ENCODE measurements around the gene CALD1.

CALD1 gene

DNA sequence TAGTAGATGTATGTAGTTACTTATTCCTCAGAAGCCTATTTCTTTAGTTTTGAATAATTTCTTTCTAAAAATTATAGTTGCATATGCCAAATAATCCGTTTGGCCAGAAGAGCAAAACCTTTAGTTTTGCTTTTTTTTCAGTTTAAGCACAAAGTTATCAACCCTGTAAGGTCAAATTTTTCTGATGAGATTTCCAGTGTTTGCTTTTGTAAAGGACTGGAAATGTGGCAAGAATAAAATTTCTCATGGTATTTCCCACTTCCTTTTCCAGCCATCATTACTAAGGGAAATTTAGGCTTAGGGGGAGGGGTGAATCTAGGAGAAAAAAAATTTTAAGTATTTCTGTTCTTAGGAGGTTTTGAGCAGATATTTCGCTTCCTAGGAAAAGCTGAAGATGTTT lies 7.6 kb downstream of the CALD1 start:
- no peak for DNase-seq (ENCODE audit: low read depth)

DNA sequence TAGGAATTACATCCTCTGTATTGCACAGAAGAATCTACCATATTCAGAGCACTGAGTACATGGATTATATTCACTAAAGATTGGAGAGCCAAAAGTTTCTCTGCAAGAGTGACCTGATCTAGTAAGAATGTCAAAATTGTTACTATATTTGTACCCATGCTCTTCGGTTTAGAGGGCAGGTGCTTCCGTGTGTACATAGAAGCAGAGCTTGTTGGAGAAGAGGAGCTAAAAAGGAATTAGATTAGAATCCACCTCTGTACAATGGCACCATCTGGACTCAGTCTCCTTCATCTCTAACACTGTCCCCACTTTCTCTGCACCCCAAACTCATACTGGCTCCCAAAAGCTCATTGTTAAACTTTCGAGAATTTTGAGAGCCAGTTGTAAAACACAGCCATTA lies 8.3 kb downstream of the CALD1 start:
- DNase-seq (ENCODE audit: low read depth): no peak

DNA sequence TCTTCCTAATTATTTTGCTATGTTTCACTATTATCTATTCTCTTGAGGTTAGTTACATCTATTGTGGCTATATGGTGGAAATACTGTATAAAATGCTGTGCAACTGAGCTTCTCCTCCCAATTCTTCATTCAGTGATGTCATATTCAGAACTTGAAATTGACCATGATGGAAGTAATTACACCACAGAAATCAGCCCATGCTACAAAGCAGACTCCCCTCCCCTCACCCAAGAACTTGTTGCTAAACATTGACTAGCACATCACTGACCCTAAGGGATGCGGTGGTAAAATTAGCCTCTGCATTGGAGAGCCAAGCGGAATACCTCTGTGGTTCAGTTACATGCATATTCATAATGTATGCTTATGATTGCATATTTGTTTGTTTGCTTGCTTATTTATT lies 8.8 kb downstream of the CALD1 start:
- DNase-seq (ENCODE audit: low read depth): no peak

DNA sequence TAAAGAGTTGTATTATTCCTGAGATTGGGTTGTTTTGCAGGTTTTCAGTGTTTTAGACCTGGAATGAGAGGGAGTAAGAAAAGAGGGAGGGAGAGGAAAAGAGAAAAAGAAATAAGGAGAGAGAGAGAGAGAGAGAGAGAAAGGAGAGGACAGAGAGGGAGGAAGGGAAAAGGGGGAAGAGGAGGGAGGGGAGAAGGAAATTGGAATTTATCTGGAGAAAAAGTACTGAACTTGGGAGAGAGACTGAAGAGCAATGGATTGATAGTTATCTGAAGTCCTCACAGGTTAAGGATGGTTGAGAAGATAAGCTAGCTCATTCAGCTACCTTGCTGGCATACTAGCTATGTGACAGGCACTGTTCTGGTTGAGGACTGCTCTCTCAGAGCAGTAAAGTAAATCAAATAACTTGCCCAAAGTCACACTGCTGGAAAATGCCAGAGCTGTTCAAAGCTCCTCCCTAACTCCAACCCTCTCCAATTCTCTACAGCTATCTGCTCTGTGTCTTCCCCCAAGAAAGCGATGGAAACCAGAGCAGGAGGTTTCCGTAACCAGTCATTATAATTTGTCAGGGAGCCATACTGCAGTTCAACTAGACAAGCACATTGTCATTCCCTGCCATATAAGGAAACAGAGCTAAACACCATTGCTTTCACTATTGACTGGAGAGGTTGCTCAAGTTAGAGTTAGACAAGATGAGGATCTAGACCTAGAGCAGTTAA lies 10.7 kb downstream of the CALD1 start:
- no peak for DNase-seq (ENCODE audit: low read depth)

DNA sequence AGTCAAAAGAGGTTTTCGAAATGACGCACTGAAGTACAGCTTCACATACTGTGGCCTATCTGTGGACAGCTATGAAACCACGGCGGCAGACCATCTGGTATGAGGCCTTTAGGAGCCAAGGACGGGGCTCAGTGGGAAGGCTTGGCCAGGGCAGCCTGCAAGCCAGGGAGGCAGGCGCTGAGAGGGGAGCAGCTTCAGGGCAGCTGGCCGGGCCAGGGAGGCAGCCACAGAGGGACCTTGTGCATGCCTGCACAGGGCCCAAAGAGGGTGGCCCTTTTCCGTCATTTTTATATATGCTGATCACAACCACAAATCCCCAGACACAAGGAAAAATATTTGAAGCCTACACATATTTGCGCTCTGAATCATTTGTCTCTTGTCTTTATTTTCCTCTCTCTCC lies 13.5 kb downstream of the CALD1 start:
- no peak for DNase-seq (ENCODE audit: low read depth)

DNA sequence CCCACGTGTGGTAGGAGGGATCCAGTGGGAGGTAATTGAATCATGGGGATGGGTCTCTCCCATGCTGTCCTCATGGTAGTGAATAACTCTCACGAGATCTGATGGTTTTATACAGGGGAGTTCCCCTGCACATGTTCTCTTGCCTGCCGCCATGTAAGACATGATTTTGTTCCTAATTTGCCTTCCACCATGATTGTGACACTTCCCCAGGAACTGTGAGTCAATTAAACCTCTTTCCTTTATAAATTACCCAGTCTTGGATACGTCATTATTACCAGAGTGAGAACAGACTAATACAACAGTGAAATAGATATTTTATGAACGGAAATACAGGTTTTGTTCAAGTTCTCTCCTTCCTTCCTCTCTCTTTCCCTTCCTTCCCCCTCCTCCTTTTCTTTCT lies 15.8 kb downstream of the CALD1 start:
- no peak for DNase-seq (ENCODE audit: low read depth)

DNA sequence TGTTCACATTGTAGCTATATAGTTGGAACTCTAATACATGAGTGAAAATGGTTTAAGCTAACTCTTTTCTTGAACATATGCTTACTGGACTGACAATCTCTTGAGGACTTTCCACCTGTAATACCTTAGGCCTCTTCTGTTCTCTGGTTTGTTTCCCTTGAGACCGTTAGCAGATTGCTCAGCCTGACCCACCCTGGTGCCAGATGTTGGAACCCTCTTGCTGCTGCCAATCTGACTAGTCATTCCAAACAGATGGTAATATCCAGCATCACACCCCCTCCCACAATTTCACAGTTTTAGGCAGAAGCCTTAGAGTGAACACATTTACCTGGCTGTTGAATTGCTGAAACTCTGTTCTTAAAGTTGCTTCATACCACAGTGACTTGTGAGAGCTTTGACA lies 18.7 kb downstream of the CALD1 start:
- DNase-seq (ENCODE audit: low read depth): no peak

DNA sequence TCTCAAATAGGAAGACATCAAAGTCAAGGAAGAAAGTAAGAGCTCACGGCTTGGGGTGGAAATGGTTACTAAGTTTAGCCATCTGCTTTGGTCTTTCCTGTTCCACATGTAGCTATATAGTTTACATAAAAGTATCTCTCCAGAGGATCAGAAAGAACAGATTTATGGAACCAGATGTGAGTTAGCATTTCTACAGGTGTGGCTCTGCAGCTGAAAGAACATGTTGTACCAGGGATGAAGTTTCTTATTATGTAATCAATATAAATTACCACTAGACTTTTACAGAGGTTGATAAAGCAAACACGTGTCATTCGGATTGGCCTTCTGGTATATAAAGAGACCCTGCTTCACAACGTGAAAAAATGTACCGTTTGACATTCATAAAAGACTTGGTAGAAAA lies 19.9 kb downstream of the CALD1 start:
- DNase-seq (ENCODE audit: low read depth): no peak

DNA sequence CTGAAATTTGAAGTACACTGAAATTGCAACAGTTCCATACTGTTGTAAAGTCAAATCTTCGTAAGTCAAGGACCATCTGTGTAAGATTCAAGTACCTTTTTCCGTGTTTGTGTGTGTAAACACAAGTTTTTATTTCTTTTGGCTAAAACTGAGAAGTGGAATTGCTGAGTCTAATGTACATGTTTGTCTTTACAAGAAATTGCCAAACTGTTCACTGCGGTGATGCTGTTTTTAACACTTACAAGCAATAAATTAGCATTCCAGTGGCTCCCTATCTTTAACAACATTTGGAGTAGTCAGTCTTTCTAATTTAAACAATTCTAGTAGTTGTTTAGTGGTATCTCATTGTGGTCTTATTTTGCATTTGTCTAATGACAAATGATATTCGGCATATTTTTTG lies 23.3 kb downstream of the CALD1 start:
- no peak for DNase-seq (ENCODE audit: low read depth)

DNA sequence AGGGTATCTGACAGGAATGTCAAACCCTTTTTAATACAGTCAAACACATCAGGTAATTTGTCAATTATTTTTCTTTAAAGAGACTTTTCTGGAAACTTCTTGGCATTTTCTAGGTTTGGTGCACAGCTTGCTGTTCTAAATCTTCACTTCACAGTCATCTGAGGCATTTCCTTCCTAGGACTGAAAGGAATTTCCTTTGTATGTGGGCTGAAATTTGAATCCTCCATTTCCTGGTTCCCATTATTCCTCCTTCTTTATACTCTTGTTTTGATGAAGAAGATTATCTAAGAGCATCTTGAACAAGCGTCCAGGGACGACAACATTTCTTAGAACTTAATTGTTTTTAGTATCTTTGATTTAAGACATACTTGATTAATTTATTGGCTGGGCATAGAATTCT lies 24.9 kb downstream of the CALD1 start:
- DNase-seq (ENCODE audit: low read depth): no peak

DNA sequence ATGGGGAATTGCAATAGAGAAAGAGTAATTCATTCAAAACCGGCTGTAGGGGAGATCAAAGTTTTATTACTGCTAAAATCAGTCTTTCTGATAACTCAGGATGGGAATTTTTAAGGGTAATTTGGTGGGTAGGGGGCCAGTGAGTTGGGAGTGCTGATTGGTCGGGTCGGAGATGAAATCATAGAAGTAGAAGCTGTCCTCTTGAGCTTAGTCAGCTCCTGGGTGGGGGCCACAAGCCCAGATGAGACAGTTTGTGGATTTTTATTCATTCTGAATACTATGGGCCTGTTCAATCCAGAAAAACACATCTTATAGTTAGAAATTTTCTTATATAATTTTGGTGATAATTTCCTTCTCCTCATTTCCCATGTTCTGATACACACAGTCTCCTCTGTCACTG lies 25.4 kb downstream of the CALD1 start:
- no peak for DNase-seq (ENCODE audit: low read depth)

DNA sequence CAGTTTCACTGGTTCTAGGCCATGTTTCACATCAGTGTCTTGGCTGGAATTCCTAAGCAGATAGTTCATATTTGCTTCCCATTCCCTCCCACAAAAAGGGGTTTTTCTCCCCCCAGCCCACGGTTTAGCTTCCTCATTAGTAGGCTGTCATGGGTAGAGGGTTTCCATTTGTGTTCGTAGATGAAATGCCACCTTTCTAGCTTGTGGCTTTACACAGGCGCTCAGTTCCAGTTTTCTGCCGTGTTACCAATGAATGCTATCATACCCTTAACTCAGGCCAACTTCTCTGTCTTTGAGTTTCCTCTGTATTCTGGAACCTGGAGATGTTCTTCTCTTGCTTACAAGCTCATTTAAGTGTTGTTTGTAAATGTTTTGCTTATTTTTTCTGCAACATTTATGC lies 26.8 kb downstream of the CALD1 start:
- DNase-seq (ENCODE audit: low read depth): no peak

DNA sequence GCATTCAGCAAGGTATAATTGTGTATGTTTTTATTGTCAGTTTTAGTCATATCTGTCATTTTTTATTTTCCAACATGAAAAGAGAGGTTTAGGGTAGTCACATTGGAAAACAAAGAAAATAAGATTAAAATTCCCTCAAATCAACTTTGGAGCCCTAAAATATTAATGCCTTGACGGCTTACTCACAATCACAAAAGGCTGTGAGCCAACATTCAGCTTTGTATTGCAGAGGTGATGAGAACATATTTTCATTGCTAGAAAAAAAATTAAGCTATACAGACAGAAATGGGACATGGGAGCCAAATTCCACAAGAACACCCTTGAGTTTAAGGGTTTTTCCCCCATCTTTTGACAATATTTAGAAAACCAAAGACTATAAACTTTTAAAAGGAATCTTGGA lies 30.2 kb downstream of the CALD1 start:
- no peak for DNase-seq (ENCODE audit: low read depth)

DNA sequence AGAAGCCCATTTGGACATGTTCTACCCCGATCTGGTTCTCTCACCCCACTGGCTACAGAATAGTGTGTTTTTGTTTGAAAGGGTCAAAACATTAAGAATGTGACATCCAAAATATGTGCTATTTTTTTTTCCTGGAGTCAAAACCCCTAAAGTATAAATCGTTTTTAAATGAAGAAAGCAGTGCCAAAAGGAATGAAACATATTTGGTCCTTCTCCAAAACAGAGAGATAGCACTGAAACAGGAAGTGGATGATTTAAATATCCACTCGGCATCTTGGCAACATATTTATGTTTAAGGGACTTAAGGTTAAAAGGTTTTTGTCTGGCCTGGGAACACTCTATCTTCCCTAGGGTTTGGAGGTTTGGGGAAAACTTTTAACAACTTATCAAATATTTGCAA lies 32.3 kb downstream of the CALD1 start:
- DNase-seq (ENCODE audit: low read depth): no peak

DNA sequence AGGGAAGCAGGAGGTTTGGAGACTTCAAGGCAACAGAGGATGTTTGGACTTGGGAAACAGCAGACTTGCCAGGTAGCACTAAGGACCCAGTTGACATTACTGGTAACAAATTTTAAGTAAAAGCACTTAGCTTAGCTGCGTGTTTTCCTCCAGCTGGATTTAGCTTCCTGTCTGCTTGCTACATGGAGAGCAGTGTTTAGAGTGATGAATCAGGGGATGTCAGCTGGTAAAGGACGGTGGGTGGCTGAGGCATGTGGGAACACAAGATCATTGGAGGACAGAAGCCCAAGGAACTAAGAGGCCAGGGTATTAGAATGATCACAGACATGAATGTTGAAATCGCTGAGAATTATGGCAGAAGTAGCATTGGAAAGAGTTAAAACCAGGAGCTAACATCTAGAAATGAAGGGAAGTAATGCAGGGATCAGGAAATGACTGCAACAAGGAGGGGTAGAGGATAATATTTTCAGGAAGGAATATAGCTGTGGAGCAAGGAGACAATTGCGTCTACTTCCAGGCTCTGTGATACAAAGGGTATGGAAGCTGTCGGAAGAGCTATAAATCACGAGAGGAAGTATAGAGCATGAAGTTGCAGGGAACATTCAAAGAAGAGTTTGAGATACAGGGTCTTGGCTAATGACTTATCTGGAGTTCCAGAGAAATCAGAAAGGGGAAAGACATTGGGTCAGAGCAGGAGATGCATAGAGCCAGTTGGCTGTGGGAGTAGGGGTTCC lies 34.4 kb downstream of the CALD1 start:
- DNase-seq (ENCODE audit: low read depth): no peak

DNA sequence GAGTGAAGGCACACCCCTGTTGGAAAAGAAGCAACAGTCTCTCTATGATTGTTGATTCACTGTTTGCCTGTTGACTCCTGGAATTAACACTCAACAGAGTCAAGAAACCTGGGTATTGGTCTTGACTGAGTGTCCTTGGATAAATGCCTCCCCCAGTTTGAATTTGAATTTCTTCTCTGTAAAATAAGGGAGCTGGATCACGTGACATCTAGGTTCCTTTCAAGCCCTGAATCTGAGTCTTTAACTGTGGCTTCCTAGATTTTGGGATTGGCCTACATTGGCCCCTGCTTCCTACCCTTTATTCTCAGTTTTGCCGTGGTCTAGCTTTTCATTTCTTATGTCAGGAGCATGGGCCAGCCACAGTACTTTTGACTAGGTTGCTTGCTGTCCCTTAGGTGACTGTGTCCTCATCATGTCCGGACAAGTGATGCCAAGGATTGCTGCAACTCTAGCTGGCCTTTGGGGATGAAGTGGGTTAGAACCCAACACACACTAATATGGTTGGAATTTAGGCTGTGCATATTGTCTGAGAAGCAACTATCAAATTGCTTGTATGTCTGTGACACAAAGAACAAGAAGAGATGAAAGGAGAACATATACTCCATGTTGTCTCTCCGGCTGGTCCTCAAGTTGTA lies 35.4 kb downstream of the CALD1 start:
- no peak for DNase-seq (ENCODE audit: low read depth)

DNA sequence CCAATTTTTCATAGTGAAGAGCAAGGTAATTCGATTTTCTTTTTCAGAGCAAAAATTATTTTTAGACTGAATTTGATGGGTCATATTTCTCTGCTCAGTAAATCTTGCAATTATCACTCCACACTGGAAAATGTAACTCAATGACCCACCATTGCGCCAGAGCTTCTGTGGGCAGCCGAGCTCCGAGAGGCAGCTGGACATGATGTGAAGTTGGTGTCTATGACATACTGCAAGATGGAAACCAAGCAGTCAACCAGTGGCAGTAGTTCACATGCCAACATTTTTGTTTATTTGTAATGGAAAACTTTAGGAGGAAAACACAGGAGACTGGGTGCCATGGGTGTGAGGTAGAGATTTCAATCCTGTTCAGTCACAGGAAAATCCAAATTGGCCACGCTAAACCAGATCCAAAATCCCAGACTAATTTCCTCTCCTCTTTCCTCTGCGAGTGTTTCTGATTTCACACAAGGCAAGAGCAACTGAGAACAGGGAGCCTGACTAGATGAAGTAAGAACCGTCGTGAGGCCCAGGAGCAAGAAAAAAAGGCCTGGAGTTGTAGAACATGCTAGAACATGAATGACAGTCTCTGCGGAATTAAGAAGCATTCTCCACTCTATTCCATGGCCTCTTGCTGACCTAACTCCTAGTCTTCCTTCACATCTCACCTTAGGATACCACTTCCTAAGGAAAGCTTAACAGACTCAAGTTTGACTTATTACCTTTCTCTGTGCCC lies 39.3 kb downstream of the CALD1 start:
- no peak for DNase-seq (ENCODE audit: low read depth)

DNA sequence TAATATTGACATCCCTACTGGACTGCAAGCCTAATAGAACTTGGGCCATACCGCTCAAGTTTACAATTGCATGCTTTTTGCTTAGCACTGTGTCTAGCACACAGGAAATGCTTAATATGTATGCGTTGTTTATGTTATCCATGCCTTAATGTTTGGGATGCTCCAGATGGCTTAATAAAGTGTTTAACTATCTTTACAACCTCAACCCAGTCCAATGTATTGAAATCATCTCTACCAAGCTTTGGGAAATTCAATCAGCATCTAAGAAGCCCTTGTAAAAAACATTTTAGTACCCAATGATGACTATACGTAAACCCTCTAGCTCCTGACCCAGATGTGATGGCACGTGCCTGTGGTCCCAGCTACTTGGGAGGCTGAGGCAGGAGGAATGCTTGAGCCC lies 40.0 kb downstream of the CALD1 start:
- no peak for DNase-seq (ENCODE audit: low read depth)

DNA sequence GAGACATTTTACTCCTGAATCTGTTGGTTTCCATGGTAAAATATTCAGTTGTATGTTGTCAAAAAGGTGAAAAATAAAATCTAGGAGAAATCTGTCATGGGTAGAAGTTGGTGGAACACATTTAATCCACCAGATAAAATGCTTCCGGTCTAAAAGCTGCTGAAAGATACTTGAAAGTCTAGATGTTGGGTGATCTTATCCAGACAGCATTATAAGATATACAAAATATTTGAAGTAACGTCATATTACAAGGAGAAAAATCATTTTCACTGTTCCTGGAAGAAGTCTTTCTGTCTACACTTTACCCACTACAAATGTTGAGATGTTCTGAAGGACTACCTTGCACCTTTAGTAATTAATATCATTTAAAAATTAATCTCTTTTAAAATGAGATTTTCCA lies 40.9 kb downstream of the CALD1 start:
- no peak for DNase-seq (ENCODE audit: low read depth)

DNA sequence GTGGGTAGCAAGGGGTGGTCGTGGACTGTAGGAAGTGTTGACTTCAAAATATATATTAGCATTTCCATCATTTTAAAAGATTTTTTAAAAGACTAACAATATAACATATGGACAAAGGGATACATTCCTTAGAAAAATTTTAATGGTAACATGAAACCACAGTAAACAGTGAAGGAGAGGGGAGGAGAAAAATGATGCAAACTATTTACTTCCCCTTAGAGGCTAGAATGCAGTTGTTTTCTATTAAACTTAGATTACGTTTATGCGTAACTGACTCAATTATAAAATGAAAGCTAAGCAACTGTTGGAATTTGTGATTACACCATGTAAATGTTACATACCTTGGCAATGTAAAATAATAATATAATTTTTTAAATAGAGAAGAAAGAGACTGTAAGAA lies 41.3 kb downstream of the CALD1 start:
- no peak for DNase-seq (ENCODE audit: low read depth)

DNA sequence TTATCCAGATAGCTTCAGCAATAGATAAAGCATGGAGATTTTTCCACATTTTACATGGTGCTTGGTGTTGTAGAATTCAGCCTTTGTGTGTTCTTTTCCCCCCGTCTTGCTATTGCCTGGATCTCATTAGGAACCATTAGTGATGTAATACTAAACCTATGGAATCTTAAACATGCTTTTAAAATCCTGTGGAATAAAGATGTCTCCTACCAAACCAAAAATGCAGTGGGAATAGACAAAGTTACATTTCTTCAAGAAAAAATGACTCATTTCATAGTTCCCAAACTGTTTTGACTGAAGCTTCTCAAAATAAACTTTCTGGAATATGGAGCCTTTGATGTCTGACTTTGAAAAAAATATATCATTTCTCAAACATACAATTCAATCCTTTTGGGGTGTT lies 44.0 kb downstream of the CALD1 start:
- no peak for DNase-seq (ENCODE audit: low read depth)

DNA sequence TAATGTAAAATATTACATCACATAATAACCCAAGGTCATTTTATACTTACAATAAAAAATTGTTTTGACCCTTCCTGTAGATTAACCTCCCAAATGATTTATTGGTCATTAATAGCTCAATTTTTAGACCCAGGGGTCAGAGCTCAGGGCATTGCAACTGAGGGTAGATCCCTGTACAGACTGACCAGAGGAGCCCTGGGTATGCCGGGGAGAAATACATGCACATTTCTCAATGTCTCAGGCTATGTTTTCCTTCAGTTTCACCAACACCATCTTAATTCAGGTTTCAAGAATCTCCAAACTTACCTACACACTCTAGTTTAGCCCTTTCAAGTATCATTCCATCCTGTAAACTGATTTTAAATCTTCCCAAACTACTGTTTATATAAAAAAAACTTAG lies 46.2 kb downstream of the CALD1 start:
- no peak for DNase-seq (ENCODE audit: low read depth)

DNA sequence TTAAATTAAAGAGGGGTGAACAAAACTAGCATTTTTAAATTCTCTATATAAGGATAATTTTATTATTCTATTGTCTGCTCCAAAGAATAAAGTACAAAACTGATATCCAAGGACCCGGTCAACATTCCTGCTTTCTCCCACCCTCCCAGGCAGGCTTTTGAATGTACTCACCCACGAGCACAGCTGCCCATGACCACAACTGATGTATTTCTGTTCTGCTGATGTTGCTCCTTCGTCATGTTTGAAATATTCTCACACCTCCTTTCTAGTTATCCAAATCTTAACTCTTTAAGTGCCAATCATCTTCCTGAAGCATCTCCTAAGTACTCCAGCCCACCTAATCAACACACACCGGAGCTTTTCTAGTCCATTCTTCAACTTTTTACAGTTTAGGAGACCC lies 46.7 kb downstream of the CALD1 start:
- no peak for DNase-seq (ENCODE audit: low read depth)
